ENCODE measurements around the gene PIGL.

PIGL gene

GRCh38 chr17:16361874-16362273 lies 144.9 kb downstream of the PIGL start:
- Histone ChIP-seq H3K9me3 (ENCODE audit: low read length) (no peaks in the 10 kb centered on the region), H3K27me3 (ENCODE audit: insufficient read depth, low read length) (no peaks in the 10 kb centered on the region), H3K36me3 (ENCODE audit: insufficient read depth, low read length) (no peaks in the 10 kb centered on the region), H3K4me1 (ENCODE audit: insufficient read depth, low read length) (no peaks in the 10 kb centered on the region), H3K4me3 (ENCODE audit: low read length) (no peak overlapping the region), H2AFZ (ENCODE audit: low read depth, low read length) (no peak overlapping the region)

GRCh38 chr17:16363749-16364536 lies 146.9 kb downstream of the PIGL start:
- no peaks in the 10 kb centered on the region for H3K4me1 ChIP-seq (ENCODE audit: insufficient read depth, low read length)
- no peak overlapping the region for H3K4me3 ChIP-seq (ENCODE audit: low read length)
- no peaks in the 10 kb centered on the region for H3K9me3 ChIP-seq (ENCODE audit: low read length)
- H2AFZ ChIP-seq (ENCODE audit: low read depth, low read length) = no peak overlapping the region
- H3K36me3 ChIP-seq (ENCODE audit: insufficient read depth, low read length) = no peaks in the 10 kb centered on the region
- H3K27me3 ChIP-seq (ENCODE audit: insufficient read depth, low read length) = no peaks in the 10 kb centered on the region

- Histone ChIP-seq H3K9me3 (ENCODE audit: low read length) (no peaks in the 10 kb centered on the region), H2AFZ (ENCODE audit: low read depth, low read length) (no peak overlapping the region), H3K4me3 (ENCODE audit: low read length) (no peak overlapping the region), H3K4me1 (ENCODE audit: insufficient read depth, low read length) (no peaks in the 10 kb centered on the region), H3K36me3 (ENCODE audit: insufficient read depth, low read length) (no peaks in the 10 kb centered on the region), H3K27me3 (ENCODE audit: insufficient read depth, low read length) (no peaks in the 10 kb centered on the region)
These were observed 147.6 kb downstream of the PIGL start for GRCh38 chr17:16364625-16365024.

GRCh38 chr17:16371742-16372141 lies 154.7 kb downstream of the PIGL start:
- H3K9me3 ChIP-seq (ENCODE audit: low read length) = no peaks in the 10 kb centered on the region
- H2AFZ ChIP-seq (ENCODE audit: low read depth, low read length) = no peak overlapping the region
- H3K27me3 ChIP-seq (ENCODE audit: insufficient read depth, low read length) = no peaks in the 10 kb centered on the region
- no peaks in the 10 kb centered on the region for H3K4me1 ChIP-seq (ENCODE audit: insufficient read depth, low read length)
- H3K36me3 ChIP-seq (ENCODE audit: insufficient read depth, low read length) = no peaks in the 10 kb centered on the region
- H3K4me3 ChIP-seq (ENCODE audit: low read length) = no peak overlapping the region

GRCh38 chr17:16374146-16374938 lies 157.3 kb downstream of the PIGL start:
- H3K4me1 ChIP-seq (ENCODE audit: insufficient read depth, low read length) = no peaks in the 10 kb centered on the region
- no peak overlapping the region for H2AFZ ChIP-seq (ENCODE audit: low read depth, low read length)
- no peak overlapping the region for H3K4me3 ChIP-seq (ENCODE audit: low read length)
- H3K36me3 ChIP-seq (ENCODE audit: insufficient read depth, low read length) = no peaks in the 10 kb centered on the region
- no peaks in the 10 kb centered on the region for H3K9me3 ChIP-seq (ENCODE audit: low read length)
- no peaks in the 10 kb centered on the region for H3K27me3 ChIP-seq (ENCODE audit: insufficient read depth, low read length)
